Fibroblast of skin of left quadriceps (primary cell): ENCODE results near the gene PTGIR.
"Not testable (repeated sequence)": the region's sequence is repeated elsewhere in the genome, so short reads cannot be mapped to it uniquely, and the experiment has no call there.

Experiments used
- DNase-seq, 2 experiments: peaks; one replicate each; pipeline ENCODE4 v3.0.0-alpha.2; 2013; ENCODE audit warnings: low read depth in 2 of 2

Gene PTGIR

DNA sequence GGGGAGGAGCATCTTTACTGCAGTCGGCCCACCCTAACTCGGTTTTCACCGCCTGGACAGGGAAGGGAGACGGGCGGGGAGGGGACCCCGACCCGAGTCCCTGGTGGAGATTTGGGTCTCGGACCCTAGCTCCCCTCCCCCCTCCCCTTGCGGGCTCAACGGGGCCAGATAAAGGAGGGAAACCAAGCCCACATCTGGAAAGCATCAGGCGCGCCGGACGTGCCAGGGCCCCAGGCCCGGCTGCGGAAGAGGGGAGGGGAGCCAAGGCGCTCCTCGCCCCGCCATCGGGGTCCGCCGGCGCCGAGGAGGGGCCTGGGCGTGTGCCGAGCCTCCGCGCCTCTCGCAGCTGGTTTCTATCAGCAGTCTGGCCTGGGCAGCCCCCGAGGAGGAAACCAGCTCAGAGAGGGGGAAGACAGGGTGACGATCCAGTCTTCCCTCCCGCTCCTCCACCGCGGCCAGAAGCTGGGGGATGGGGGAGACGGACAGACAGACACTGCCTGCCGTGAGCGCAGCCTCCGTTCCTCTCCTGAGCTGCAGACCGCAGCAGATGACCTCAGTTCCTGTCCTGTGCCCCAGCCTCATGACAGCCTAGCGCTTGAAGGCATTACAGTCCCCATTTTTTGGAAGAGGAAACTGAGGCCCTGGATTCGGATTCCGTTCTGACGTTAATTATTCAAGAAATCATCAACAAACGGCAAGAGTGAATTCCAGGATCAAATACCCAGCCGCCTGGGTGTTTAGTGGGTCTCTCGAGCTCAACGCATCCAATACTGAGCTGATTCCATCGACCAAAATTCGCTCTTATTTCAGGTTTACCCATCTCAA lies 14.7 kb upstream of the PTGIR start:
- DNase-seq: peak; percentile 82 to 84

DNA sequence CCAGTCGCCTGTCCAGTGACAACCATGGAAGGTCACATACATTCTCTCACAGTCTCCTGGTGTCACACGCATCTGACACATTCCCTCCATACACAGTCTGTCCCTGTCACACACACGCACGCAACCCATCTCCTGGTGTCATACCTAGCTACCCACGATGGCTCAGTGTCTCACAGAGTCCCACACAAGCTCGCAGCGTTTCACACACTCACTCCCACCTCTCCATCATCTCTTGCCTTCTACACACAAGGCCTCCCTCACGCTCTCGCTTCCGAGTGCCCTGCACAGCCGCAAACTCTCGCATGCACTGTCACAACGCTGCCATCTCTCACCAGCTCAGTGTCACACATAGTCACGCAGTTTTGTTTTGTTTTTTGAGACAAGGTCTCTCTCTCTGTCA lies 12.3 kb upstream of the PTGIR start:
- DNase-seq: no peak

DNA sequence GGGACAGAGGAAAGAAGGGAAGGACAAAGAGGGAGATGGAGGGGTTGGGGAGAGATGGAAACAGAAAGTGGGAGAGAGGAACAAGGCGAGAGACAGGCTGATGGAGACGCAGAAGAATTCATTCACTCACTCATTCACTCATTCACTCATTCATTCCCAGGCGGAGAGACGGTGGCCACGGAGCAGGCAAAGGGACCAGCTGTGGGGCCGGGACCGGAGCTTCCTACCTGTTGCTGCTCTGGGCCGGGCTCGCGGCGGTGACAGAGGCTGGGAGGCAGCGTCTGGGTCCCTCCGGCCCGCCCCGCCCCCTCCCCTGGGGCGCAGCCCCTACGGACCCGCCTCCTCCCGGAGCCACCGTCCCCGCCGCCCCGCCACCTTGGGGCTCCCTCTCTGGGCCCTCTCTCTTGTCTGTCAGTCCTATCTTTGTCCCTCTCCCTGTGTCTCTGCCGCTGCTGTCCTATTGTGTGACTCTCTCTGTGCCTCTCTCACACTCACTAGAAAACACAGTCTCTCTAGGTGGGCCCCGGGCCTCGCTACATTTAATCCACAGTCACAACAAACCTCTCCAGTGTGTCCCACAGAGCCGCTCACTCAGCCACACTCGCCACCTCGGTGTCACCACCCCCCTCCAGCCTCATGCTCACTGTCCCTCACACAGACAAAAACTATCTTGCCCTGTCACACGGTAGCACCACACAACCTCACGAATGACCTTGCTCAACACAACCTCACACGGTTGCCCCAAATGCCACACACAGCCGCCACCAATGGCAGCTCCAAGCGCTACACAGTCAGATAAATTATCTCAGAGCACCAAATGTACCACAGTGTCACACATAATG lies 11.3 kb upstream of the PTGIR start, which contains the start of gene GNG8:
Gene GNG8 (minus strand): TSS at position 283 of the 842 bp plus-strand sequence. CDS start 1,520 bp downstream, outside the sequence.
- DNase-seq: no peak

DNA sequence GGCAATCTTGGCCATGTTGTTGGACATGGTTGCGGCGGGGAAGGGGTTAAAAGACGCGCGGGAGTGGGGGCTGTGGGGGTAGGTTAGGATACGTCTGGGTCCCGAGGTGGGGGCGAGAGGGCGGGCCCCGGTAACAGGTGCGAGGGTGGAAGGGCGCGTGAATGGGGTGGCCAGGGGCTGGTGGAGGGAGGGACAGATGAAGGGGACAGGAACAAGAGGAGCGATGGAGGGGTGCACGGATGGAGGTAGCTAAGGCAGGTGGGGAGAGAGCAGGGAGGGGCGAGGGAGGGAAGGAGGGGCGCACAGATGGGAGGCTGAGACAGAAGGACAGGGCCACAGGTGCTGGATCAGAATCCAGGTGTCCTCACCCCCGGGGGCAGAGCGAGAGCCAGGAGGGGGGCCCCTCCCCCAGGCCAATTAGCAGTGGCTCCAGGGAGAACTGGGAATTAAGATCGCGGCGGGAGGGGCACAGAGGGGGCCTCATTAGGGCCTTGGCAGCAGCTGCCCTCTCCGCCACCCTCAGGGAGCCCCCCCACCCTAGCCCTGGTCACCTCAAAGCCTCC lies 9.8 kb upstream of the PTGIR start:
- no peak for DNase-seq

DNA sequence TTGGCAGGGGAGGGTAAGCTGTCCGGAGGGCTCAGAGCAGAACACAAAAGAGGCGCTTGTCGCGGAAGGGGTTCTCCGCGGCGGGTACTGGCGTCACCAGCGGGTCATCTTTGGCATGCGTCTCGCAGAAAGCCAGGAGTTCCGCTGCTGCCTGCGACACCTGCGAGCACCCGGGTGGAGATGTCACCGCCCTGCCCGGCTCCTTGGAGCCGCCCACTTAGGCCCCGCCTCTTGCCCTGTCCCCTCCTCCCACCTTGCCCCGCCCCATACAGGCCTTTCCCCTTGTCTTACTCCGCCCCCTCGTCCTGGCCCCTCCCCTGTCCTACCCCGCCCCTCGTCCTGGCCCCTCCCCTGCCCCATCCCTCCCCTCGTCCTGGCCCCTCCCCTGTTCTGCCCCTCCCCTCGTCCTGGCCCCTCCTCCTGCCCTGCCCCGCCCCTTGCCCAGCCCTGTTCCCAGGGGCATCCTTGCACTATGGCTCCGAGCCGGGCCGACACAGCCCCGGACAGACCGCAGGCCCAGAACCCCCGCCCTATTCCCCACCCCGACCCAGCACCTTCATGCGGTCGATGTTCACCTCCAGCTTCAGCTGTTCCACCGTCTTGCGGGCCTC lies 9.3 kb upstream of the PTGIR start:
- DNase-seq: peak; percentile 61 to 71

DNA sequence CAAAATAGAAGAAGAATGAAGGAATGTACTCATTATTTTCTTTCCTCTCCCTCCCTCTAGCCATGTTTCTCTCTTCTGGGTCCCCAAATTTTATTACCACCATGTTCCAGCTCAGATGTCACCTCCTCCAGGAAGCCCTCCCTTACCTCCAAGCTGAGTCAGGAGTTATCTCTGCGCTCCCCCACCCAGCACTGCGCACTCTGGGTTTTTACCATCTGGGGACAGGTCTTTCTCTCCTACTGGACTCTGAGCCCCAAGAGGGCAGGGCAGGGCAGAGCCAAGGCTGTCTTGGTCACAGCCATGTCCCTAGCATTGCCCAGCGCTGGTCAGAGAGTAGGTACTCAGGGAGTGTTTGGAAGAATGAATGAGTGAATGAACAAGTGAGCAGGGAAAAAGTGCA lies 8.2 kb upstream of the PTGIR start:
- no peak for DNase-seq

DNA sequence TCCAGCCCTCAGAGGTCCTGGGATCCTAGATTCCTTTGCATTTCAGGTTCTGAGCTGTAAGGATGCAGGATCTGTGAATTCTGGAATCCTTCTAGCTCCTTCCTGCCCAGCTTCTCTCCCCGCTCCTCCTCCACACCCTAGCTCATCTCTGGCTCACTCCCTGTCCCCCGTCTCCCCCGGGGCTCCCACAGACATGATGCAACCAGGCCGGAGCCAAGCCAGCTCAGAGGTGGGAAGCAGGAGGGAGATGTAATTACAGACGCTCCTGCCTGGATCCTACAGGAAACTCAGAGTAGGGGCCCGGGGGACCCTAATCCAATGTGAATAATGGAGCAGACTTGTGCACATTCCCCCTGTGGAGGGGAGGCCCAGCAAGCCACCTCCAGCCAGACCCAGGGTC lies 6.6 kb upstream of the PTGIR start:
- peak in 1 of 2 experiments; percentile 55 for DNase-seq

DNA sequence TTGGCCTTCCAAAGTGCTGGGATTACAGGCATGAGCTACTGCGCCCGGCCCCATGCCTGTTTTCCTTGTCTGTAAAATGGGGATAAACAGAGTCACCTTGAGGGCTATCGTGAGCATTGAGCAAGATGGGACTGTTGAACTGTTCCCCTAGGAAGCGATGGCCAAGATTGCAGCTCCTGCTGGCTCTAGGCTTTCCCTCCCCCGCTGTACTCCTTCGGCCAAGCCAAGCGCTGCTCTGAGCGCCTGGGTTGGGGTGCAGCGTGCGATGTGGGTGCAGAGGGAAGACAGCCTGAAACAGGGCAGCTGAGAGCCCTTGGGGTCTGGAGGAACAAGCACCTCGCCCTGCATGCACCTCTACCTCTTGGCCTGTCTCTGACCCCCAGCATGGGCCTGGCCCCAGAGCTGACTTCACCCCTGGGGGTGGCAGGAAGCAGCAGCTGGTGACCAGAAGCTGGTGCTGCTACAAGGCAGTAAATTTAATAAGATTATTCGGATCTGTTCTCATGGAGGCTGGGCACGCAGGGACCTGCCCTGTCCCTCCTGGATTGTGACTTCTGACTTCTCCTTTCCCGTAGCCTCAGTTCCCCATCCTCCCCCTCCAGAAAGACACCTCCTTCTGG lies 5.8 kb upstream of the PTGIR start:
- DNase-seq: no peak

DNA sequence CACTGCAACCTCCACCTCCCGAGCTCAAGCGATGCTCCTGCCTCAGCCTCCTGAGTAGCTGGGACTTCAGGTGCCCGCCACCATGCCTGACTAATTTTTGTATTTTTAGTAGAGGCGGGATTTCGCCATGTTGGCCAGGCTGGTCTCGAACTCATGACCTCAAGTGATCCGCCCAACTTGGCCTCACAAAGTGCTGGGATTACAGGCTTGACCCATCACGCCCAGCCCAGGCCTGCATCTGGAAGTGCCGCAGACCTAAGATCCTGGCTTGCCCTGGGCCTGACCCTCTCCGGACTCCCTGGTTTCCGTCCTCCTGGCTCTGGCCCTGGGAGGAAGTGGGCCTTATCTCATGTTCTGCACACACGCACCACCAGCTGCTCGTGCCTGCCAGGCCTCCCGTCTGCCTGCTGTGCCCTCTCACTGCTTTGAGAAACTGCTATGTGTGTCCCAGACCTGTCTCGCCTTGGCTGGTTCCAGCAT lies 4.7 kb upstream of the PTGIR start:
- DNase-seq: no peak

DNA sequence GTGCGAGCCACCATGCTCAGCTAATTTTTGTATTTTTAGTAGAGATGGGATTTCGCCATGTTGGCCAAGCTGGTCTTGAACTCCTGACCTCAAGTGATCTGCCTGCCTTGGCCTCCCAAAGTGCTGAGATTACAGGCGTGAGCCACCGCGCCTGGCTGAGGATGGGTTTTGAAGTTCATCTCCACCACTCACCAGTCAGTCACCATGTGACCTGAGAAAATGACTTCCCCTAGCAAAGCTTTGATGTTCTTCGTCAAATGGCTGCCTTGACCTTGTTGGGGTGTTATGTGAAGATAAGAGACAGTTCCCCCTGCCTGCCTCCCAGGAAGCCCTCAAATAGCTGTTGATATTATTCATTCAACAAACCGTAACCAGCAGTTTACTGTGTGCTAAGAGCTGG lies 4.1 kb upstream of the PTGIR start:
- DNase-seq: not testable (repeated sequence)

DNA sequence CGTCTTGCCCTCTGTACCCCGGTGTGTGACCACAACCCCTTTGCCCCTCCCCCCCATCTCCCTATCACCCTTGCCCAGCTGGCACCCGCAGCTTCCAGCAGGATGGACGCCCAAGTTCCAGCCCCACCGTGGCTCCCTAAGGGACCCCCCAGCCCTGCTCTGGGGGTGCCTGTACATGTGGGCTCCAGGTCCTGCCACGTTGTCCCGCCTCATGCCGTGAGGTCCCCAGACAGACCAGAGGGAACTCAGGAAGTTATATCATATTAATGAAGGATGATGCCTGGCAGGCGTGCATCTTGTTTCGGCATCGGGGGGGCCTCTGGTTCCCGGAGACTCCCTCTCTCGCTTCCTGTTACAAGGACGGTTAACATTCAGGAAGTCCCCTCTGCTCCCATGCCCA lies 1.6 kb upstream of the PTGIR start:
- no peak for DNase-seq

DNA sequence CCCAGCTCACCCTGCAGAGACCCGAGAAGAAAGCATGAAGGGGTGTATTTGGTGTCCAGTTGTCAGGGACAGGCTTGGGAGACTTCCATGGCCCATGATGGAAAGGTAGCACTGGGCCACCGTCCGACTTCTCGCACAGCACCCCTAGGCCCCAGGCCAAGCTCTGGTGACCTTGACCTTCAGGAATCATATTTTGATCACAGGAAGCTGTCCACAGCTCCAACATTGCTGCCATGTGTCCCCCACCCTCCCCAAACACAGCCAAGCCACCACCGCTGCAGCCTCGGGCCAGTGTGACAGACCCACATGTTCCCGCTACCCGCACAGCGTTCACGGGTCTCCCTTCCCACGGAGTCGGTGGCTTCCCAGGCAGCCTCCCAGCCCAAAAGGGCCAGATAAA lies 842 bp upstream of the PTGIR start:
- DNase-seq: no peak

DNA sequence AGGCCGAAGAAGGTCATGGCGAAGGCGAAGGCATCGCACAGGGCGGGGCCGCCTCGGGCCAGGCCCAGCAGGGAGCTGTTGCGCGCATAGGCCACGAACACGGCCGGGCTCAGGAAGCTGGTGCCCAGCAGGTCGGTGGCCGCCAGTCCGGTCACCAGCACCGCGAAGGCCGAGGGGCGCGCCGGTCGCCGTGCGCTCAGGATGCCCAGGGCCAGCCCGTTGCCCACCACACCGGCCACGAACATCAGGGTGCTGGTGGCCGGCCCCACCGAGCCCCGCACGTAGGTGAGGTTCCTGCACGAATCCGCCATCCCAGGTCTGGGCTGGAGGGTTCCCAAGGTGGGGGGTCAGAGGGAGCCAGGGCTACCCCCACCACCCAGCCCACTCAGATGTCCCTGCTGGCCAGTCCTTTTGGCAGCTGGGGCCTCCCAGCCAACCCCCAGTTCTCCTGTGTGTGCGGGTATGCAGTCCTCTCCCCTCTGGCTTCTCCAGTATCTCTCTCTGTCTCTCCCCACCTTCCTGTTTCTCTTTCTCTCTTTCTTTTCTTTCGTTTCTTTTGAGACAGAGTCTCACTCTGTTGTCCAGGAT lies 880 bp downstream of the PTGIR start:
- DNase-seq: no peak

DNA sequence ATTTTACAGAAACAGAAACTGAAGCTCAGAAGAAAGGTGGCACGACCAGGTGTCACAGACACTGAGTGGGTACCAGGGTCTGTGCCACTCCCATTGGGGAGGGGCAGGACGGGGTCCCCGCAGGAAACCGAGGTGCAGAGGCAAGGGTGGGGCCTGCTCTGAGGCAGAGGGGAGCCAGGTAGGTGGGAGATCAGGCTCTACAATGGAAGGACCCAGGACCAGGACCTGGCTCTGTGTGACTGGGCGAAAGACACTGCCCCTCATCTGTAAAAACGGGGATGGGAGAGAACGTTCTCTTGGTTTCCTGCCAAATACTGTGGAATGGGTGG lies 2.8 kb downstream of the PTGIR start:
- DNase-seq: no peak

DNA sequence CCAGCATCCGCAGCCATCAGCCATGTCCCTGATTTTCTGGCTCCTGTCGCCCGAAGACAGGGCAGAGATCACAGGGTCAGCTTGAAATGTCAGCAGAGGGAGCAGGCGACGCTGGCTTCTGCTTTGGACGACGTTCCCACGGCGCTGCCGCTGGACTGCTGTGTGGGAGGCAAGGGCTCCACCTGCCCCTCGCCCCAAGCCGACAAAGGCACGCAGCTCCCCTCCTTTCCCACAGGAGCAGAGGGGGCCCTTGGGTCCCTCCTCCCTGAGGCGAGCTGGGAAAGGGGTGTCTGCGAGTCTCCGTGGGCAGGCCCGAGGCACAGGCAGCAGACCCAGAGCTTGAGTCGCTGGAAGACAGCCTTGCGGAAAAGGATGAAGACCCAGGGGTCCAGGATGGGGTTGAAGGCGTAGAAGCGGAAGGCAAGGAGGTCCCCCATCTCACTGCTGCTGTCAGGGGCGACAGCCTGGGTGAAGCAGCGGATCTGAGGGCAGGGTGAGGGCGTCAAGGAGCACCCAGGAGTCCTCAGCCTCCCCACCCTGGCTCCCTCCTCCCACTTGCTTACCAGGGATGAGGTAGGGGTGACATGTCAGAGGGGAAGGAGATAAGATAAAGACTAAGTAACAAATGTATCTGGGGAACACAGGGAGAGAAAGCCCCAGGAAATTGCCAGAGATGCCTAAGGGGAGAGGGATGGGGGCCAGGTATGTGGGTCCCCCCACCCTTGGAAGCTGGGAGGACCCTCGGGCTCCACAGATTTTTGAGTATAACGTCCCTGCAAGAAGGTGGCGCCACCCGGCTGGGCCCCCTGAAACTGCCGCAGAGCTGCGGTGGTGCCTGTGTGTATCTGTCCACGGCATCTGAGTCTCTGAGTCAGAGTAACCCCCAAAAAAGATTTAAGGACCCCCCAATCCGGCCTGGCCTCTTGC lies 3.4 kb downstream of the PTGIR start:
- no peak for DNase-seq

DNA sequence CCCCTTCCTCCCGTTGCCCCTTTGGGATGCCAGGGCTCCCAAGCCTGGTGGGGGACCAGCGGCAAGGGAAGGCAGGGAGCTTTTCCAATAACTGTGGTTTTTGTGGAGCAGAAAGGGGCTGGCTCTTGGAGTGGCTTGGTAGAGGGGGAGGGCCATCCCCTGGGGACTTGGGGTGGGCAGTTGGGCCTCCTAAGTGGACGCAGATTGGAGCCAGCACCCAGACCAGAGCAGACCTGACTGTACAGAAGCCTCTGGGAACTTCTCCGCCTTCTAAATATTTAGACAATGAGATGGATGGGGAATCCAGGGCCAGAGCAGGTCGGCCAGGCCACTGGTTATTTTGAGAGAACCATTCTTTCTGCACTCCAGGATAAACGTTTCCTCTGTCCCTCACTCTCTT lies 4.2 kb downstream of the PTGIR start:
- DNase-seq: no peak

DNA sequence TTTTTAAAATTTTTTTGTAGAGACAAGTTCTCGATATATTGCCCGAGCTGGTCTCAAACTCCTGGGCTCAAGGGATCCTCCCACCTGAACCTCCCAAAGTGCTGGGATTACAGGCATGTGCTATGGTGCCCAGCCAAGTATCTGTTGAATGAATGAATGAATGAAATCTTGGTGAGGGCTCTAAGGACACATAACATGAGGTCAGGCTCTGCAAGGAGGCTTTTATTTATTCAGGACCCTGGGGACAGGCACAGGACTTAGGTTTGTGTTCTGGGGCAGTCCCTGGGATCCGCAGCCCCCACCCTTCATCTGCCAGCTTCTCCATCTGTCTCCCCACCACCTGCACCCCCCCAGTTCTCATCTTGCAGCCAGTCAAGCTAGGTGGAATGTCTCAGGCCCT lies 4.6 kb downstream of the PTGIR start:
- no peak for DNase-seq

DNA sequence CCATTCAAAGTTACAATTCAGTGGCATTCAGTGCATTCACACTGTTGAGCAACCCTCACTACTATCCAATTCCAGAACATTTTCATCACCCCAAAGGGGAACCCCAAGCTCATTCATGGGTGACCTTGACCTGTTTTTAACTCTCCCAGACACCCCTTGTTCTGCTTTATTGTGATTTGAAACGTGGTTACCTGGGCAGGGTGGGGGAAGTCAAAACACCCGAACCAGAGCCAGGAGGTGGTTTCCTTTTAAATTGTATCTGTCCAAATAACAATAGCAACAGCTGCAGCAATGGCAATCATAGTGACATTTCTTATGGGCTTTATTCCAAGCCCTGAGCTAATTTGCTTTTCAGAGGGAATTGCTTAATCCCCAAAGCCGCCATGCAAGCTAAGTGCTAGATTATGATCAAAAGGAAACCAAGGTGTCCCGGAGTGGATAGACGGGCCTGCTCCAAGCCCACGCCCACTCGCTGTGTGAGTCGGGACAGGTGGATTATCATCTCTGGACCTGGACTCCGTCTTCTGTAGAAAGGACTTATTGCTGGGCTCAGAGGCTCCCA lies 6.1 kb downstream of the PTGIR start:
- no peak for DNase-seq

DNA sequence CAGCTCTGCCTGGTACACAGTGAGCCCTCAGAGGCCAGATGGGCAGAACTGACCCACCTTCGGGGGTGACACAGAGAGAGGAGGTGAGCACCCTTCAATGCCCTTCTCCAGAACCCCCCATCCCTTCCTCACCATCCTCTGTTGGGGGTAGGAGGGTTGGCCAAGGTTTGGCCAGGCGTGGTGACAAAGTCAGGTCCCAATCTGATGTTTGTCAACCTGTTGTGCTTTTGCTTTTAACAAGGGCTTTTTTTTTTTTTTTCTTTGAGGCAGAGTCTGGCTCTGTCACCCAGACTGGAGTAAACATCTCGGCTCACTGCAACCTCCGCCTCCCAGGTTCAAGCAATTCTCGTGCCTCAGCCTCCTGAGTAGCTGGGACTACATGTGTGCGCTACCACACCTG lies 7.3 kb downstream of the PTGIR start:
- no peak for DNase-seq
